Measurements from ENCODE around the gene SFMBT2. TPM values are rescaled to one million over a fixed set of nuclear protein-coding genes. Genes with fewer than 3 reads are reported as not detected.

The SFMBT2 gene
- polyA plus RNA-seq, 1 experiment, result 0.06 TPM

DNA sequence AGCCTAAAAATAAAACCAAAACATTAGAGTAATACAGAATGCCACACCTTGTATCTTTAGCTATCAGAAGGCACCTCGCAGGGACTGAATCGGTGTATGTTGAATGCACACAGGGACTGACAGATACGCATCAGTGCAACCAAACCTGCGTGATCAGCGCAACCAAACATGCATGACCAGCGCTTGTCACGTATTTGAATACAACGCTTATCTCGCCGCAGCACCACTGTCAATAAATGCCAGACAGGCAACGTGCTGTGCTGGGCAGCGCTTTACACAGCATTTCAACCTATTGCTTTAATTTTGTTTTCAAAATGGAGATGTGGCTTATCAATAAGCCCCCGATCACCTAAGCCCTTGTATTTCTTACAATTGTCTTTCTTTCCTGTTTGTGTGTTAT, 242.4 kb downstream of the SFMBT2 start:
- POLR2A ChIA-PET, result no interaction called here
- CTCF ChIA-PET, result no interaction called here

DNA sequence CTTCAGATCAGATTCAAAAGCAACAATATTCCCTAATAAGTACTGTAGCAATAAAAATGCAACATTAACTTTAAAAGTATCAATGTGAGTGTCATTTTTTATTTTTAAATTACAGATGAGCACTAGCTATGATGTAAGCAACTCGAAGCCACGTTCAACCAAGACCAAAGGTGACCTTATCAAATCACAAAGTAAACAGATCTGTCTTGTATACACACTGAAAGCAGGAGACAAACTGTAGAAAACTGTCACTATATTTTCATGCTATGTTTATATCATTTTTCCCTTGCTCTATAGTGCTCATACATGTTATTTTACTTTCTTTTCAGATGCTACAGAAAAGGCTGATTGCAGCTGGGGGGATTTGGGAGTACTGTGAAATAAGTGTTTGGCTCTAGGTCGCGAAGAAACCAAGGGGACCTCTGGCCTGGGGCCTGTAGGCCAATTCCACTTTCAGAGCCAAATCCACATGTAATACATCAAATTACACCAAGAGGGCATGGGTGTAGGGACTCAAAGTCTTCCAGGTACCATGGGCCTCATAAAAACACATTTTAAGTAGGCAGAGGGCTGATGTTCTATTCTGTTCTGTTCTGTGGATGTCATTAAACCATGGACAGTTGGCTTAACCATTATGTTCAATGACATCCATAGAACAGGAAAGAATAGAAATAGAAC, 245.2 kb downstream of the SFMBT2 start:
- no peak overlapping the region for H3K4me3 ChIP-seq (ENCODE audit: low read depth, low read length)
- ChIA-PET CTCF (interaction anchor here (0.6 kb wide), 1 partner anchor 1837 kb away, joined by 3 read pairs; no protein-coding TSS in a partner anchor), POLR2A (no interaction called here)
- TF ChIP-seq, protein P1, sequence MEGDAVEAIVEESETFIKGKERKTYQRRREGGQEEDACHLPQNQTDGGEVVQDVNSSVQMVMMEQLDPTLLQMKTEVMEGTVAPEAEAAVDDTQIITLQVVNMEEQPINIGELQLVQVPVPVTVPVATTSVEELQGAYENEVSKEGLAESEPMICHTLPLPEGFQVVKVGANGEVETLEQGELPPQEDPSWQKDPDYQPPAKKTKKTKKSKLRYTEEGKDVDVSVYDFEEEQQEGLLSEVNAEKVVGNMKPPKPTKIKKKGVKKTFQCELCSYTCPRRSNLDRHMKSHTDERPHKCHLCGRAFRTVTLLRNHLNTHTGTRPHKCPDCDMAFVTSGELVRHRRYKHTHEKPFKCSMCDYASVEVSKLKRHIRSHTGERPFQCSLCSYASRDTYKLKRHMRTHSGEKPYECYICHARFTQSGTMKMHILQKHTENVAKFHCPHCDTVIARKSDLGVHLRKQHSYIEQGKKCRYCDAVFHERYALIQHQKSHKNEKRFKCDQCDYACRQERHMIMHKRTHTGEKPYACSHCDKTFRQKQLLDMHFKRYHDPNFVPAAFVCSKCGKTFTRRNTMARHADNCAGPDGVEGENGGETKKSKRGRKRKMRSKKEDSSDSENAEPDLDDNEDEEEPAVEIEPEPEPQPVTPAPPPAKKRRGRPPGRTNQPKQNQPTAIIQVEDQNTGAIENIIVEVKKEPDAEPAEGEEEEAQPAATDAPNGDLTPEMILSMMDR (IDR thresholded peaks at IDR 0.05; ENCODE audit: insufficient read depth, low read depth, low read length), result no peak
- DNase-seq (ENCODE audit: low read depth), result no peak
- H3K36me3 ChIP-seq (ENCODE audit: control insufficient read depth, insufficient read depth, low read length), result no peaks in the 10 kb centered on the region
- no peaks in the 10 kb centered on the region for H3K27me3 ChIP-seq (ENCODE audit: control insufficient read depth, insufficient read depth, low read length)

More for the DNA sequence above, 242.4 kb downstream of the SFMBT2 start:
- Histone ChIP-seq H3K27me3 (ENCODE audit: control insufficient read depth, insufficient read depth, low read length) (no peaks in the 10 kb centered on the region), H3K36me3 (ENCODE audit: control insufficient read depth, insufficient read depth, low read length) (no peaks in the 10 kb centered on the region), H3K4me3 (ENCODE audit: low read depth, low read length) (no peak overlapping the region)
- DNase-seq (ENCODE audit: low read depth), result no peak
- TF ChIP-seq, protein P1 (IDR thresholded peaks at IDR 0.05; ENCODE audit: insufficient read depth, low read depth, low read length), result no peak

- DNase-seq (ENCODE audit: low read depth), result no peak
- TF ChIP-seq, protein P1 (IDR thresholded peaks at IDR 0.05; ENCODE audit: insufficient read depth, low read depth, low read length), result no peak
- Histone ChIP-seq H3K27me3 (ENCODE audit: control insufficient read depth, insufficient read depth, low read length) (no peaks in the 10 kb centered on the region), H3K4me3 (ENCODE audit: low read depth, low read length) (no peak overlapping the region), H3K36me3 (ENCODE audit: control insufficient read depth, insufficient read depth, low read length) (no peaks in the 10 kb centered on the region)
- ChIA-PET CTCF (interaction anchor here (0.6 to 0.8 kb wide), 3 partner anchors 20 to 1836 kb away, joined by 3 read pairs; no protein-coding TSS in a partner anchor), POLR2A (no interaction called here)
Observed at GRCh38 chr10:7164955-7165354, 245.9 kb downstream of the SFMBT2 start.

DNA sequence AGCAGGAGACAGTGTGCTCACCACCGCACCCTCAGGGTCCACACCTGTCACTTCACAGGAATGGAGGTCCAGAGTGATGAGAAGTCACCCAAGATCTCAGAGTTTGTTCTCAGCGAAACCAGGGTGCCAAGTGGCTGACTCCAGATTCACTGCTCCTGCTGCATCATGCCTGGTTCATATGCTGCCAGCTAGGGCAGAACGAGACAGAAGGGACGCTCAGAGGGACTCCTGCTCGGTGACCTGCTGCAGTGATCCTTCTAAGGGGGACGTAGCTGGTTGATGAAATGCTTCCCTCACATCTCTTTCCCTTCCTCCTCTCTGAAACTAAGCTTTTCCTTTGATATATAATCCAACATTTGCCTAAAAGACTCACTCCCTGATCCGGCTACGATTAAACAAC, 248.5 kb downstream of the SFMBT2 start:
- POLR2A ChIA-PET, result no interaction called here

DNA sequence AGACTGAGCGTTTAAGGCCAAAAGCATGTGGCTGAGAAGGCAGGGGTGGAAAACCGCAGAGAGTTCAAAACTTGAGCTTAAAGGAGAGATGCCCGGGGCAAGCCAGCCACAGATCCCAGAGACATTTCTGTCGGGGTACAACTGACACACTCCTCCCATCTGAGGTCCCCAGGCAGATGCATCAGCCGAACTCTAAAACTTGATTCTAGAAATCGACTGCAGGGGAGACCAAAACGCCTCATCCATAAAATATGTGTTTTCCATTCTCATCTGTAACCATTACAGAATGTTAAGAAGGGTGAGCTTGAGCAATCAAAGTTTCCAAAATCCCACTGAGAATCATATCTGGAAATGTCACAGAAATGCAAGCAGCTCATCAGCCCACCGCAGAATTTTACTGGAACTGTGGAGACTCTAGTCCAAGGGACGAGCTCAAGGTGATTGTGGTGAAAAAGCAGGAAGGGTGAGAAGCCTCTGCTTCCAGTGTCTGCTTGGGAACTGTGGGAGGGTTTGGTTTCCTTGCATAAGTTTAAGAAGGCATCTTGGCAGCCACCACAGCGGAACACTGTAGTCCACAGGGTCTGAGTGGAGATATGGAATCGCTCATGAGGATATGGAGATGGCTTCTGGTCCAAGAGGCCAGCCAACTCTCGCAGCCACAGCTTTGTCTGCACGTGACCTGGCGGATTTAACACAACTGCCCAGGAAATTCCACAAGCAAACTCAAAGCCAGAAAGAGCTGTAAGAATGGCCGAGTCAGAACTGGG, 249.2 kb downstream of the SFMBT2 start:
- Histone ChIP-seq H3K27me3 (ENCODE audit: control insufficient read depth, insufficient read depth, low read length) (no peaks in the 10 kb centered on the region), H3K4me3 (ENCODE audit: low read depth, low read length) (no peak overlapping the region), H3K36me3 (ENCODE audit: control insufficient read depth, insufficient read depth, low read length) (no peaks in the 10 kb centered on the region)
- TF ChIP-seq, protein P1 (IDR thresholded peaks at IDR 0.05; ENCODE audit: insufficient read depth, low read depth, low read length), result no peak
- ChIA-PET POLR2A (no interaction called here), CTCF (interaction anchor here (0.7 kb wide), 1 partner anchor 1677 kb away, joined by 3 read pairs; no protein-coding TSS in a partner anchor)
- no peak for DNase-seq (ENCODE audit: low read depth)

More for the DNA sequence above, 248.5 kb downstream of the SFMBT2 start:
- DNase-seq (ENCODE audit: low read depth), result no peak
- H3K27me3 ChIP-seq (ENCODE audit: control insufficient read depth, insufficient read depth, low read length), result no peaks in the 10 kb centered on the region
- TF ChIP-seq, protein P1 (IDR thresholded peaks at IDR 0.05; ENCODE audit: insufficient read depth, low read depth, low read length), result no peak
- no peak overlapping the region for H3K4me3 ChIP-seq (ENCODE audit: low read depth, low read length)
- H3K36me3 ChIP-seq (ENCODE audit: control insufficient read depth, insufficient read depth, low read length), result no peaks in the 10 kb centered on the region
- CTCF ChIA-PET, result no interaction called here
